Colon (tissue), 2 donors: ENCODE results near the gene VSNL1.
A peak's percentile ranks its signal among the peaks of the same experiment; 100 is the strongest.

Experiments used
- FAIRE-seq: peaks from 2 replicates; lab custom pipeline; 2012; peaks lifted over from hg19 to GRCh38; lab: Jason Lieb, UNC
- donor health status: control.
- donor health status: control.

Gene VSNL1

GRCh38 chr2:17646081-17646554 lies 105.6 kb downstream of the VSNL1 start:
- peak; percentile 77 for FAIRE-seq

GRCh38 chr2:17646838-17647701 lies 106.6 kb downstream of the VSNL1 start:
- FAIRE-seq = no peak

GRCh38 chr2:17648581-17648980 lies 108.1 kb downstream of the VSNL1 start:
- no peak for FAIRE-seq

- FAIRE-seq = no peak
Observed at GRCh38 chr2:17649026-17649425, 108.5 kb downstream of the VSNL1 start.

- no peak for FAIRE-seq
Observed at GRCh38 chr2:17652681-17653394, 112.3 kb downstream of the VSNL1 start.

GRCh38 chr2:17657759-17658158 lies 117.3 kb downstream of the VSNL1 start:
- no peak for FAIRE-seq

GRCh38 chr2:17658251-17658843 lies 117.9 kb downstream of the VSNL1 start:
- no peak for FAIRE-seq

- FAIRE-seq = no peak
Observed at GRCh38 chr2:17660219-17660618, 119.7 kb downstream of the VSNL1 start.

- FAIRE-seq = no peak
Observed at GRCh38 chr2:17661460-17661859, 121.0 kb downstream of the VSNL1 start.

GRCh38 chr2:17662723-17663122 lies 122.2 kb downstream of the VSNL1 start:
- FAIRE-seq = no peak

GRCh38 chr2:17664534-17664933 lies 124.0 kb downstream of the VSNL1 start:
- FAIRE-seq = no peak

- no peak for FAIRE-seq
Observed at GRCh38 chr2:17667898-17668297, 127.4 kb downstream of the VSNL1 start.

- no peak for FAIRE-seq
Observed at GRCh38 chr2:17672583-17673317, 132.3 kb downstream of the VSNL1 start.

- FAIRE-seq = no peak
Observed at GRCh38 chr2:17674817-17675216, 134.3 kb downstream of the VSNL1 start.

GRCh38 chr2:17680119-17680518 lies 139.6 kb downstream of the VSNL1 start:
- no peak for FAIRE-seq

- FAIRE-seq = no peak
Observed at GRCh38 chr2:17682098-17682857, 141.8 kb downstream of the VSNL1 start.

- FAIRE-seq = no peak
Observed at GRCh38 chr2:17683981-17684380, 143.5 kb downstream of the VSNL1 start.

GRCh38 chr2:17688600-17688999 lies 148.1 kb downstream of the VSNL1 start:
- FAIRE-seq = no peak

GRCh38 chr2:17689010-17689409 lies 148.5 kb downstream of the VSNL1 start:
- no peak for FAIRE-seq

GRCh38 chr2:17690776-17691175 lies 150.3 kb downstream of the VSNL1 start:
- FAIRE-seq = peak; percentile 10
